ENCODE measurements around the gene GIMAP6. TPM values are rescaled to one million over a fixed set of nuclear protein-coding genes. Genes with fewer than 3 reads are reported as not detected.
A peak's percentile ranks its signal among the peaks of the same experiment; 100 is the strongest.
"Not testable (repeated sequence)": the region's sequence is repeated elsewhere in the genome, so short reads cannot be mapped to it uniquely, and the experiment has no call there.

GIMAP6 gene
- 108 TPM for total RNA-seq (2013)
- polyA plus RNA-seq (10 to 100 TPM; 16.2 to 70.2 (median 57.0) TPM), polyA minus RNA-seq (33.7 and 54.3 TPM in 2 replicates), total RNA-seq (0.84 to 26.9 (median 10.7) reads per million in 11 experiments)

- H3K9me3 ChIP-seq (replicated peaks in 1 of 2; ENCODE audit: control insufficient read depth in 1 of 2, insufficient read depth in 1 of 2, low read length in 2 of 2): no peaks in the 10 kb centered on the region
- peaks cover 55% of the 10 kb centered on the region for H3K4me1 Mint-ChIP-seq
- H3K27ac Mint-ChIP-seq: peak within 1 kb of the TSS; percentile 33 to 94 (median 82)
Observed at GRCh38 chr7:150631866-150632864, at the start of gene GIMAP6. TSS of gene GIMAP6 (minus strand) at chr7:150632385. CDS start at chr7:150630142, 2,243 bp downstream.

GRCh38 chr7:150680364-150680763 is 48.2 kb upstream of the GIMAP6 start:
- H3K27me3 Mint-ChIP-seq (ENCODE audit: low read depth in 3 of 3); H2AFZ ChIP-seq (ENCODE audit: insufficient read depth, low read depth, low read length, poor library complexity, severe bottlenecking); H3K27ac ChIP-seq (ENCODE audit: low read depth in 1 of 2, low read length in 2 of 2); H3K36me3 ChIP-seq (replicated peaks in 1 of 2; ENCODE audit: control insufficient read depth in 1 of 2, insufficient read depth in 2 of 2, low read length in 2 of 2); H3K27me3 ChIP-seq (ENCODE audit: control insufficient read depth in 2 of 2, insufficient read depth in 2 of 2, low read length in 2 of 2); H4K20me1 ChIP-seq (ENCODE audit: insufficient read depth, low read length); H3K4me2 ChIP-seq (replicated peaks; ENCODE audit: extremely low read depth, low read length, poor library complexity, severe bottlenecking); H3K9ac ChIP-seq (ENCODE audit: insufficient read depth, low read length, poor library complexity, severe bottlenecking); H3K9me3 Mint-ChIP-seq; H3K79me2 ChIP-seq (ENCODE audit: insufficient read depth, low read length); DNase-seq; H3K4me3 ChIP-seq (replicated peaks in 1 of 3; ENCODE audit: low read depth in 2 of 3, low read length in 3 of 3); H3K4me3 Mint-ChIP-seq; H3K27ac Mint-ChIP-seq; H3K36me3 Mint-ChIP-seq; H3K9me3 ChIP-seq (replicated peaks in 1 of 2; ENCODE audit: control insufficient read depth in 1 of 2, insufficient read depth in 1 of 2, low read length in 2 of 2); intact Hi-C loops (cut with micrococcal nuclease): not testable (repeated sequence)
- peaks cover 63% of the 10 kb centered on the region for H3K4me1 Mint-ChIP-seq
- no CpG with 5 or more reads among the region's 2 CpGs for WGBS (ENCODE audit: insufficient coverage)
- H3K4me1 ChIP-seq (ENCODE audit: control insufficient read depth in 1 of 2, insufficient read depth in 2 of 2, low read length in 2 of 2): peaks cover 35 to 46% of the 10 kb centered on the region in 2 donors

More at GRCh38 chr7:150631866-150632864, at the start of gene GIMAP6:
- peak within 1 kb of the TSS; percentile 27 to 80 for H3K27ac ChIP-seq (ENCODE audit: low read depth in 1 of 2, low read length in 2 of 2)
- intact Hi-C loops (cut with micrococcal nuclease): no loop called here
- TF ChIP-seq, protein P1, sequence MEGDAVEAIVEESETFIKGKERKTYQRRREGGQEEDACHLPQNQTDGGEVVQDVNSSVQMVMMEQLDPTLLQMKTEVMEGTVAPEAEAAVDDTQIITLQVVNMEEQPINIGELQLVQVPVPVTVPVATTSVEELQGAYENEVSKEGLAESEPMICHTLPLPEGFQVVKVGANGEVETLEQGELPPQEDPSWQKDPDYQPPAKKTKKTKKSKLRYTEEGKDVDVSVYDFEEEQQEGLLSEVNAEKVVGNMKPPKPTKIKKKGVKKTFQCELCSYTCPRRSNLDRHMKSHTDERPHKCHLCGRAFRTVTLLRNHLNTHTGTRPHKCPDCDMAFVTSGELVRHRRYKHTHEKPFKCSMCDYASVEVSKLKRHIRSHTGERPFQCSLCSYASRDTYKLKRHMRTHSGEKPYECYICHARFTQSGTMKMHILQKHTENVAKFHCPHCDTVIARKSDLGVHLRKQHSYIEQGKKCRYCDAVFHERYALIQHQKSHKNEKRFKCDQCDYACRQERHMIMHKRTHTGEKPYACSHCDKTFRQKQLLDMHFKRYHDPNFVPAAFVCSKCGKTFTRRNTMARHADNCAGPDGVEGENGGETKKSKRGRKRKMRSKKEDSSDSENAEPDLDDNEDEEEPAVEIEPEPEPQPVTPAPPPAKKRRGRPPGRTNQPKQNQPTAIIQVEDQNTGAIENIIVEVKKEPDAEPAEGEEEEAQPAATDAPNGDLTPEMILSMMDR (IDR thresholded peaks at IDR 0.05): no peak
- Mint-ChIP-seq H3K4me3 (peak within 1 kb of the TSS; percentile 84 to 98), H3K9me3 (peaks cover 4 to 20% (median 8%) of the 10 kb centered on the region in 7 donors), H3K27me3 (ENCODE audit: low read depth in 3 of 3) (peaks cover 0 to 2% (median 0%) of the 10 kb centered on the region in 3 donors), H3K36me3 (peaks cover 34 to 36% of the 10 kb centered on the region in 2 donors)
- peaks cover 54% of the 10 kb centered on the region for H3K79me2 ChIP-seq (ENCODE audit: insufficient read depth, low read length)
- DNase-seq: peak; percentile 47 to 59 (median 55)
- peaks cover 44% of the 10 kb centered on the region for H4K20me1 ChIP-seq (ENCODE audit: insufficient read depth, low read length)
- H3K27me3 ChIP-seq (ENCODE audit: control insufficient read depth in 2 of 2, insufficient read depth in 2 of 2, low read length in 2 of 2): no peaks in the 10 kb centered on the region
- H3K9ac ChIP-seq (ENCODE audit: insufficient read depth, low read length, poor library complexity, severe bottlenecking): peak within 1 kb of the TSS; percentile 66
- peak within 1 kb of the TSS; percentile 84 for H3K4me2 ChIP-seq (replicated peaks; ENCODE audit: extremely low read depth, low read length, poor library complexity, severe bottlenecking)
- H3K36me3 ChIP-seq (replicated peaks in 1 of 2; ENCODE audit: control insufficient read depth in 1 of 2, insufficient read depth in 2 of 2, low read length in 2 of 2): peaks cover 27 to 33% of the 10 kb centered on the region in 2 donors
- peak within 1 kb of the TSS; percentile 65 for H2AFZ ChIP-seq (ENCODE audit: insufficient read depth, low read depth, low read length, poor library complexity, severe bottlenecking)
- H3K4me3 ChIP-seq (replicated peaks in 1 of 3; ENCODE audit: low read depth in 2 of 3, low read length in 3 of 3): peak within 1 kb of the TSS; percentile 84 to 98 (median 91)
- peaks cover 38 to 53% of the 10 kb centered on the region in 2 donors for H3K4me1 ChIP-seq (ENCODE audit: control insufficient read depth in 1 of 2, insufficient read depth in 2 of 2, low read length in 2 of 2)
- 0% methylated on average over 9 of the region's 9 CpGs for WGBS (ENCODE audit: insufficient coverage)

DNA sequence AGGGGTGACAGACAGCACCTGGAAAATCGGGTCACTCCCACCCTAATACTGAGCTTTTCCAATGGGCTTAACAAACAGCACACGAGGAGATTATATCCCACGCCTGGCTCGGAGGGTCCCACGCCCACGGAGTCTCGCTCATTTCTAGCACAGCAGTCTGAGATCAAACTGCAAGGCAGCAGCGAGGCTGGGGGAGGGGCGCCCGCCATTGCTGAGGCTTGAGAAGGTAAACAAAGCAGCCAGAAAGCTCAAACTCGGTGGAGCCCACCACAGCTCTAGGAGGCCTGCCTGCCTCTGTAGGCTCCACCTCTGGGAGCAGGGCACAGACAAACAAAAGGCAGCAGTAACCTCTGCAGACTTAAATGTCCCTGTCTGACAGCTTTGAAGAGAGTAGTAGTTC is 46.4 kb upstream of the GIMAP6 start:
- H3K4me1 ChIP-seq (ENCODE audit: control insufficient read depth in 1 of 2, insufficient read depth in 2 of 2, low read length in 2 of 2): peaks cover 27 to 36% of the 10 kb centered on the region in 2 donors
- H3K4me3 ChIP-seq (replicated peaks in 1 of 3; ENCODE audit: low read depth in 2 of 3, low read length in 3 of 3); H3K4me3 Mint-ChIP-seq; H3K27me3 ChIP-seq (ENCODE audit: control insufficient read depth in 2 of 2, insufficient read depth in 2 of 2, low read length in 2 of 2); H3K27ac ChIP-seq (ENCODE audit: low read depth in 1 of 2, low read length in 2 of 2); H3K9me3 ChIP-seq (replicated peaks in 1 of 2; ENCODE audit: control insufficient read depth in 1 of 2, insufficient read depth in 1 of 2, low read length in 2 of 2); H3K27me3 Mint-ChIP-seq (ENCODE audit: low read depth in 3 of 3); H4K20me1 ChIP-seq (ENCODE audit: insufficient read depth, low read length); H2AFZ ChIP-seq (ENCODE audit: insufficient read depth, low read depth, low read length, poor library complexity, severe bottlenecking); H3K79me2 ChIP-seq (ENCODE audit: insufficient read depth, low read length); DNase-seq; H3K4me2 ChIP-seq (replicated peaks; ENCODE audit: extremely low read depth, low read length, poor library complexity, severe bottlenecking); H3K36me3 ChIP-seq (replicated peaks in 1 of 2; ENCODE audit: control insufficient read depth in 1 of 2, insufficient read depth in 2 of 2, low read length in 2 of 2); H3K9me3 Mint-ChIP-seq; H3K36me3 Mint-ChIP-seq; intact Hi-C loops (cut with micrococcal nuclease); H3K9ac ChIP-seq (ENCODE audit: insufficient read depth, low read length, poor library complexity, severe bottlenecking); H3K27ac Mint-ChIP-seq: not testable (repeated sequence)
- 100% methylated on average over 8 of the region's 11 CpGs for WGBS (ENCODE audit: insufficient coverage)
- H3K4me1 Mint-ChIP-seq: peaks cover 52% of the 10 kb centered on the region
